HUDEP-2 (cell line): Measurements from ENCODE around the gene AK5.
"Not testable (repeated sequence)": the region's sequence is repeated elsewhere in the genome, so short reads cannot be mapped to it uniquely, and the experiment has no call there.

Experiments
- DNase-seq, 76 experiments: peaks; one replicate each; lab custom pipeline; 2025; ENCODE audit not compliant: unreplicated experiment in 76 of 76; lab: John Stamatoyannopoulos, UW

AK5 gene

GRCh38 chr1:77394166-77394565 is 112.3 kb downstream of the AK5 start:
- DNase-seq, result no peak

- no peak for DNase-seq
These were observed 113.2 kb downstream of the AK5 start for GRCh38 chr1:77395051-77395450.

GRCh38 chr1:77398152-77398551 is 116.3 kb downstream of the AK5 start:
- no peak for DNase-seq

- no peak for DNase-seq
These were observed 117.6 kb downstream of the AK5 start for GRCh38 chr1:77399250-77400086.

GRCh38 chr1:77400781-77401180 is 119.0 kb downstream of the AK5 start:
- DNase-seq, result no peak

GRCh38 chr1:77401384-77401783 is 119.6 kb downstream of the AK5 start:
- DNase-seq, result no peak

GRCh38 chr1:77405186-77405585 is 123.4 kb downstream of the AK5 start:
- no peak for DNase-seq

- DNase-seq, result no peak
These were observed 124.8 kb downstream of the AK5 start for GRCh38 chr1:77406661-77407060.

GRCh38 chr1:77407738-77408375 is 126.0 kb downstream of the AK5 start:
- no peak for DNase-seq

GRCh38 chr1:77408933-77409332 is 127.1 kb downstream of the AK5 start:
- not testable (repeated sequence) for DNase-seq

- no peak for DNase-seq
These were observed 130.4 kb downstream of the AK5 start for GRCh38 chr1:77412069-77412819.

GRCh38 chr1:77412820-77413530 is 131.2 kb downstream of the AK5 start:
- DNase-seq, result no peak

GRCh38 chr1:77413541-77414335 is 131.9 kb downstream of the AK5 start:
- no peak for DNase-seq

- DNase-seq, result no peak
These were observed 133.8 kb downstream of the AK5 start for GRCh38 chr1:77415579-77415978.

- DNase-seq, result peak in 7 of 76 experiments; percentile 0 to 16 (median 8)
These were observed 135.1 kb downstream of the AK5 start for GRCh38 chr1:77416692-77417450.

- not testable (repeated sequence) for DNase-seq
These were observed 136.2 kb downstream of the AK5 start for GRCh38 chr1:77418055-77418454.

GRCh38 chr1:77421504-77422233 is 139.8 kb downstream of the AK5 start:
- no peak for DNase-seq

- no peak for DNase-seq
These were observed 142.4 kb downstream of the AK5 start for GRCh38 chr1:77424236-77424635.

- DNase-seq, result no peak
These were observed 146.2 kb downstream of the AK5 start for GRCh38 chr1:77428068-77428467.
